Activated CD8-positive, alpha-beta memory T cell treated with anti-CD3 and anti-CD28 coated beads, Interleukin-2, amount 10 ng/mL, durations not matched to agents 7 days and 5 days (primary cell): ENCODE data around the gene MTG1. TPM values are rescaled to one million over a fixed set of nuclear protein-coding genes. Genes with fewer than 3 reads are reported as not detected.
"Not testable (repeated sequence)": the region's sequence is repeated elsewhere in the genome, so short reads cannot be mapped to it uniquely, and the experiment has no call there.

Experiments used
- ATAC-seq: fragments of 150-1000 bp; cut with Tn5 transposase; one replicate; pipeline ENCODE4 v1.10.0; 2021; ENCODE audit warnings: moderate library complexity
- CTCF ChIA-PET: fragments of 350-600 bp; sonication (Branson Sonifier 250); formaldehyde crosslinking; loops from one replicate; lab custom pipeline; 2021; ENCODE audit warnings: antibody characterized with exemption; lab: Charles Lee
- DNase-seq: peaks from one replicate; pipeline ENCODE4 v3.0.0-alpha.2; 2020
- H3K27ac Mint-ChIP-seq: one replicate; pipeline ENCODE4 v1.8.0; 2021; ENCODE audit warnings: mild to moderate bottlenecking, mixed read lengths
- H3K27me3 Mint-ChIP-seq: one replicate; pipeline ENCODE4 v1.8.0; 2021; ENCODE audit warnings: mixed read lengths
- H3K36me3 Mint-ChIP-seq: one replicate; pipeline ENCODE4 v1.8.0; 2021; ENCODE audit warnings: mild to moderate bottlenecking, mixed read lengths
- H3K4me1 Mint-ChIP-seq: one replicate; pipeline ENCODE4 v1.8.0; 2021; ENCODE audit warnings: mixed read lengths
- H3K4me3 Mint-ChIP-seq: one replicate; pipeline ENCODE4 v1.8.0; 2021; ENCODE audit warnings: mild to moderate bottlenecking, moderate library complexity, mixed read lengths
- H3K9me3 Mint-ChIP-seq: one replicate; pipeline ENCODE4 v1.8.0; 2022; ENCODE audit warnings: low read depth, mixed read lengths
- total RNA-seq, 2 experiments: library from RNA; stranded (reverse); gene quantifications; one replicate each; pipeline ENCODE4 v1.2.3, GENCODE V29; 2021

The MTG1 gene
- total RNA-seq, 2 experiments from 2014 or later: 56.0 to 64.9 TPM

- ATAC-seq (no peak), DNase-seq (peak; percentile 28)
- no peak overlapping the region for H3K4me3 Mint-ChIP-seq
- H3K9me3 Mint-ChIP-seq: no peaks in the 10 kb centered on the region
- H3K4me1 Mint-ChIP-seq: no peaks in the 10 kb centered on the region
- no peaks in the 10 kb centered on the region for H3K27me3 Mint-ChIP-seq
- CTCF ChIA-PET: no interaction called here
- H3K27ac Mint-ChIP-seq: no peak overlapping the region
- H3K36me3 Mint-ChIP-seq: no peaks in the 10 kb centered on the region
These were observed 67.1 kb downstream of the MTG1 start for GRCh38 chr10:133461027-133461426.

GRCh38 chr10:133461841-133462240 lies 67.9 kb downstream of the MTG1 start:
- Mint-ChIP-seq H3K27me3 (peaks cover 2% of the 10 kb centered on the region), H3K27ac (no peak overlapping the region), H3K4me1 (no peaks in the 10 kb centered on the region), H3K9me3 (no peaks in the 10 kb centered on the region), H3K4me3 (no peak overlapping the region), H3K36me3 (no peaks in the 10 kb centered on the region)
- CTCF ChIA-PET: interaction anchor here (0.9 kb wide), 1 partner anchor 12 kb away, joined by 4 read pairs; no protein-coding TSS in a partner anchor
- no peak for DNase-seq
- no peak for ATAC-seq

- CTCF ChIA-PET: interaction anchor here (0.9 kb wide), 1 partner anchor 11 kb away, joined by 4 read pairs; no protein-coding TSS in a partner anchor
- Mint-ChIP-seq H3K27ac (no peak overlapping the region), H3K9me3 (no peaks in the 10 kb centered on the region), H3K36me3 (no peaks in the 10 kb centered on the region), H3K4me3 (no peak overlapping the region), H3K4me1 (no peaks in the 10 kb centered on the region), H3K27me3 (peaks cover 2% of the 10 kb centered on the region)
- no peak for ATAC-seq
- DNase-seq: peak; percentile 29
These were observed 68.8 kb downstream of the MTG1 start for GRCh38 chr10:133462512-133463305.

GRCh38 chr10:133464582-133465031 lies 70.7 kb downstream of the MTG1 start:
- H3K4me3 Mint-ChIP-seq: no peak overlapping the region
- ATAC-seq (no peak), DNase-seq (peak; percentile 31)
- H3K36me3 Mint-ChIP-seq: no peaks in the 10 kb centered on the region
- no peaks in the 10 kb centered on the region for H3K4me1 Mint-ChIP-seq
- CTCF ChIA-PET: no interaction called here
- no peak overlapping the region for H3K27ac Mint-ChIP-seq
- no peaks in the 10 kb centered on the region for H3K9me3 Mint-ChIP-seq
- peaks cover 5% of the 10 kb centered on the region for H3K27me3 Mint-ChIP-seq

GRCh38 chr10:133465191-133465949 lies 71.4 kb downstream of the MTG1 start:
- ATAC-seq (no peak), DNase-seq (no peak)
- H3K4me3 Mint-ChIP-seq: no peak overlapping the region
- H3K27me3 Mint-ChIP-seq: peaks cover 10% of the 10 kb centered on the region
- no peaks in the 10 kb centered on the region for H3K36me3 Mint-ChIP-seq
- CTCF ChIA-PET: no interaction called here
- H3K27ac Mint-ChIP-seq: no peak overlapping the region
- H3K9me3 Mint-ChIP-seq: no peaks in the 10 kb centered on the region
- no peaks in the 10 kb centered on the region for H3K4me1 Mint-ChIP-seq

- peaks cover 10% of the 10 kb centered on the region for H3K27me3 Mint-ChIP-seq
- CTCF ChIA-PET: no interaction called here
- no peaks in the 10 kb centered on the region for H3K36me3 Mint-ChIP-seq
- H3K4me1 Mint-ChIP-seq: no peaks in the 10 kb centered on the region
- no peak overlapping the region for H3K27ac Mint-ChIP-seq
- no peak for DNase-seq
- no peak overlapping the region for H3K4me3 Mint-ChIP-seq
- no peaks in the 10 kb centered on the region for H3K9me3 Mint-ChIP-seq
- ATAC-seq: no peak
These were observed 72.1 kb downstream of the MTG1 start for GRCh38 chr10:133465950-133466474.

GRCh38 chr10:133466683-133467275 lies 72.8 kb downstream of the MTG1 start:
- H3K4me3 Mint-ChIP-seq: no peak overlapping the region
- no peak for ATAC-seq
- H3K4me1 Mint-ChIP-seq: no peaks in the 10 kb centered on the region
- CTCF ChIA-PET: no interaction called here
- no peaks in the 10 kb centered on the region for H3K36me3 Mint-ChIP-seq
- peak; percentile 31 for DNase-seq
- H3K27me3 Mint-ChIP-seq: peaks cover 10% of the 10 kb centered on the region
- no peaks in the 10 kb centered on the region for H3K9me3 Mint-ChIP-seq
- no peak overlapping the region for H3K27ac Mint-ChIP-seq

GRCh38 chr10:133467286-133467911 lies 73.4 kb downstream of the MTG1 start:
- no peak for ATAC-seq
- no peaks in the 10 kb centered on the region for H3K36me3 Mint-ChIP-seq
- peak; percentile 35 for DNase-seq
- H3K27me3 Mint-ChIP-seq: peaks cover 10% of the 10 kb centered on the region
- no peaks in the 10 kb centered on the region for H3K4me1 Mint-ChIP-seq
- H3K4me3 Mint-ChIP-seq: no peak overlapping the region
- CTCF ChIA-PET: no interaction called here
- no peaks in the 10 kb centered on the region for H3K9me3 Mint-ChIP-seq
- no peak overlapping the region for H3K27ac Mint-ChIP-seq

GRCh38 chr10:133469205-133469604 lies 75.2 kb downstream of the MTG1 start:
- H3K9me3 Mint-ChIP-seq, H3K4me3 Mint-ChIP-seq, CTCF ChIA-PET, ATAC-seq, H3K27ac Mint-ChIP-seq, DNase-seq, H3K36me3 Mint-ChIP-seq, H3K27me3 Mint-ChIP-seq: not testable (repeated sequence)
- peaks cover 11% of the 10 kb centered on the region for H3K4me1 Mint-ChIP-seq

- Mint-ChIP-seq H3K9me3 (no peaks in the 10 kb centered on the region), H3K36me3 (no peaks in the 10 kb centered on the region), H3K27me3 (peaks cover 9% of the 10 kb centered on the region), H3K4me1 (peaks cover 31% of the 10 kb centered on the region), H3K4me3 (no peak overlapping the region), H3K27ac (no peak overlapping the region)
- DNase-seq (no peak), ATAC-seq (no peak)
- CTCF ChIA-PET: no interaction called here
These were observed 77.5 kb downstream of the MTG1 start for GRCh38 chr10:133471300-133472109.
